HK-2 (cell line): ENCODE results near the gene MAP7D1.
A peak's percentile ranks its signal among the peaks of the same experiment; 100 is the strongest.
"Not testable (repeated sequence)": the region's sequence is repeated elsewhere in the genome, so short reads cannot be mapped to it uniquely, and the experiment has no call there.

ENCODE experiments used
- DNase-seq: peaks from one replicate; pipeline ENCODE4 v3.0.0-alpha.2; 2018; ENCODE audit not compliant: unreplicated experiment

Gene MAP7D1

GRCh38 chr1:36166938-36167905, 11.3 kb downstream of the MAP7D1 start:
- DNase-seq, result no peak

DNA sequence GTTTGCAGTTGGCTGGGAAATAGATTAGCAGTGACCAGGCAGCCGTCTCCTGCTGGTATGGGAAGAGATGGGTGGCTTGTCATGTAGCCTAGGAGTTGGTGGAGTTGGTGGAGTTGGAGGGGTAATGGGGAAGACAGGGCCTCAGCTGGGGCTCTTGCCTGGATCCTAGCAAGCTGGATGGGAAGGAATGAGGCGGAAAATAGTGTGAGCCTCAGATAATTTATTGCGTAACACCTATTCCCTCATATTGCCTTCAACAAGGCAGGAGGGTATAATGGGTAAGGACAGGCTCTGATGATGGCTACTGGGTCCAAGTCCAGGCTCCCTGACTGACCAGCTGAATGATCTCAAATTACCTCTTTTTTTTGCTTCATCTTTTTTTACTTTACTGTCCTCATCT, 12.6 kb downstream of the MAP7D1 start:
- DNase-seq, result no peak

DNA sequence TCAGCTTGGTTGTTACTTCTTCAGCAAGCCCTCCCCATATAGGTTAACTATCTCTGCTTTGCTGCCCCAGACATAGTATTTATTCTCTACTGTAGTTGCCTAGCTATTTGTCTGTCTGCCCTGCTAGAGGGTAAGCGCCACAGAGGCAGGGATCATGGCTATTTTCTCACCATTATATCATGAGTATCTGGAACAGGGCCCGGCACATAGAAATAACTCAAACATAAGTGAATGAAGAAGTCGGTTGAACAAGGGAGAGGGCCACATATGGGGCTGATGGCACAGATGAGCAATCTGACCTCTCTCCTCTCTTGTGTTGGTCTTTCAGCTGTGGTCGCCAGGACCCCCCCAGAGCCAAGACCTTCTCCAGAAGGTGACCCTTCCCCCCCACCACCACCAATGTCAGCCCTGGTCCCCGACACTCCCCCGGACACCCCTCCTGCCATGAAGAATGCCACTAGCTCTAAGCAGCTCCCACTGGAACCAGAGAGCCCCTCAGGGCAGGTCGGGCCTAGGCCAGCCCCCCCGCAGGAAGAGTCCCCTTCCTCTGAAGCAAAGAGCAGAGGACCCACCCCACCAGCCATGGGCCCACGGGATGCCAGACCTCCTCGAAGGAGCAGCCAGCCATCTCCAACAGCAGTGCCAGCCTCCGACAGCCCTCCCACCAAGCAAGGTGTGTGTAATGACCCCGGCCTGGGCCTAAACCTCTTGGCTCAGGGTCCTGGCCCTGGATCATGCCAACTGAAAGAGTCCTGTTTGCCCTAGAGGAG, 14.9 kb downstream of the MAP7D1 start:
- no peak for DNase-seq

- no peak for DNase-seq
Observed at GRCh38 chr1:36172017-36172747, 16.2 kb downstream of the MAP7D1 start.

GRCh38 chr1:36172983-36173382, 17.0 kb downstream of the MAP7D1 start:
- no peak for DNase-seq

DNA sequence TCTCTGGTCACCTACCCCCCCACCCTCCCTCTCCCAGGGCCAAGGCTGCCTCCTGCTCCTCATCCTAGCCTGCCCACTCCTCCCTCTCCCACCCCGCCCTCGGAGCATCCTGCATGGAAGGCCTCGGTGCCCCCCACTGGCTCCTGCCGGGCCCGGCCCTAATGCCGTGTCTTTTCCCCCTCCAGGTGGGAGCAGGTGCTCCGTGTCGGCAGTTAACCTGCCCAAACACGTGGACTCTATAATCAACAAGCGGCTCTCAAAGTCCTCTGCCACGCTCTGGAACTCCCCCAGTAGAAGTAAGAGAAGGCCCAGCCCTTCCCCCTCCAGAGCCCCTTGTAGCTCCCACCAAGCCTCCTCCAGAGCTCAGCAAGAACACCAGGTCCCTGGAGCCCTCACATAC, 18.8 kb downstream of the MAP7D1 start:
- no peak for DNase-seq

DNA sequence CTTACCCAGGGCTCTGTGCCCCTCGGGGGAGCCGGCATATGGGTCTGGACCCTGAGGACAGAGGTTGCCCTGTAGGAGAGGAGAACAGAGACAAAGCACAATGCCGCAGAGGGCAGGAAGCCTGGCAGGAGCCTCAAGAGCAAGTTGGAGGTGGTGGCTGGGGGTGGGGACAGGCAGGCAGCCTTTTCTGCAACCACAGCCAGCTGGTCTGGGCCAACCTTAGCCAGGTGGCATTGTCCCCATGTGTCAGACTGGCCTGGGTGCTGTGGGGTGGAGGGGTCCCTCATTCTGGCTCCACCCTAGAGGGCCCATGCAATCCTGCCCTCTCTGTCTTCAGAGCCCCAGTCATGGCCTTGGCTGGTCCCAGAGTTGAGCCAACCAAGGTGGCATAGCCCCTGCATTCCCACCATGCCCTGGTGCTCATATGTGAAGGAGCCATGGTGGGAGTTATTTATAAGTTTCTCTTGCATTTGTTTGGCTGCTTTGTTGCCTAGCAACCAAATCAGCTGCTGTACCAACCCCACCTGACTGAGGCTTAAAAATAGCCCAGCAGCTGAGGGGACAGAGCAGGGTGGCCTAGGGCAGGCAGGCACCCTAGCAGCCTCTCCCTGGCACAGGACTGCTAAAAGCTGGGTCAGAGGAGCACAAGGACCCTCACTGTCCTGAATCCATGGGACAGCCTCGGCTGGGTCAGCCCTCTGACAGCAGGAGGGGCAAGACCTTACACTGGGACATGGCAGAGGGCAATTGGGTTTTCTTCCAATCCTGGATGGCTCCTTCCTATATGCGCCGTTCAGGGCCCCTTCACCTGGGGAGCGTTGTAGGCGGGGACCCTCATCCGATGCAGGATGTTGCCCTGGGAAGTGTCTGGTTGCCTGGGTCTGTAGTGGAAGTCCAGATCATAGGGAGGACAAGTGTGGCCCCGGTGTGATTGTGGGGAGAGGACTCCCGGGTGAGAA, 19.5 kb downstream of the MAP7D1 start:
- DNase-seq, result no peak

DNA sequence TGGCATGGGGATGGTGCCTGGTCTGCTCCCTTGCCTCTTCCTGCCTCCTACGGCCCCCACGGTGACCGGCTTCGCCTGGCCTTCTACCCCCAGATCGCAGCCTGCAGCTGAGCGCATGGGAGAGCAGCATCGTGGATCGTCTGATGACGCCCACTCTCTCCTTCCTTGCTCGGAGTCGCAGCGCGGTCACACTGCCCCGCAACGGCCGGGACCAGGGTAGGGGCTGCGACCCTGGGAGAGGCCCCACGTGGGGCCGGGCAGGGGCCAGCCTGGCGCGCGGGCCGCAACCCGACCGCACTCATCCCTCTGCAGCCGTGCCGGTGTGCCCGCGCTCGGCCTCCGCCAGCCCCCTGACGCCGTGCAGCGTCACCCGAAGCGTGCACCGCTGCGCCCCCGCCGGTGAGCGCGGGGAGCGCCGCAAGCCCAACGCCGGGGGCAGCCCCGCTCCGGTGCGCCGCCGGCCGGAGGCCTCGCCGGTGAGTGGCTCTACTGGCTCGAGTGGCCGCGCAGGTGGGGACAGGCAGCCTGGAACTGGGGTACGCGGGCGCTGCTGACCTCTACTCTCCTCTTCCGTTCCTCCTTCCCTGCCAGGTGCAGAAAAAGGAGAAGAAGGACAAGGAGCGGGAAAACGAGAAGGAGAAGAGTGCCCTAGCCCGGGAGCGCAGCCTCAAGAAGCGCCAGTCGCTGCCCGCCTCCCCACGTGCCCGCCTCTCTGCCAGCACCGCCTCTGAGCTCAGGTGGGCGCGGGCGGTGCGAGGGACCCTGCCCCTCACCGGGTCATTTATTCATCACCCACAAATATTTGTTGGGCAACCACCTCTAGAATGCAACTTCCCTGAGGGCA, 20.4 kb downstream of the MAP7D1 start:
- no peak for DNase-seq

DNA sequence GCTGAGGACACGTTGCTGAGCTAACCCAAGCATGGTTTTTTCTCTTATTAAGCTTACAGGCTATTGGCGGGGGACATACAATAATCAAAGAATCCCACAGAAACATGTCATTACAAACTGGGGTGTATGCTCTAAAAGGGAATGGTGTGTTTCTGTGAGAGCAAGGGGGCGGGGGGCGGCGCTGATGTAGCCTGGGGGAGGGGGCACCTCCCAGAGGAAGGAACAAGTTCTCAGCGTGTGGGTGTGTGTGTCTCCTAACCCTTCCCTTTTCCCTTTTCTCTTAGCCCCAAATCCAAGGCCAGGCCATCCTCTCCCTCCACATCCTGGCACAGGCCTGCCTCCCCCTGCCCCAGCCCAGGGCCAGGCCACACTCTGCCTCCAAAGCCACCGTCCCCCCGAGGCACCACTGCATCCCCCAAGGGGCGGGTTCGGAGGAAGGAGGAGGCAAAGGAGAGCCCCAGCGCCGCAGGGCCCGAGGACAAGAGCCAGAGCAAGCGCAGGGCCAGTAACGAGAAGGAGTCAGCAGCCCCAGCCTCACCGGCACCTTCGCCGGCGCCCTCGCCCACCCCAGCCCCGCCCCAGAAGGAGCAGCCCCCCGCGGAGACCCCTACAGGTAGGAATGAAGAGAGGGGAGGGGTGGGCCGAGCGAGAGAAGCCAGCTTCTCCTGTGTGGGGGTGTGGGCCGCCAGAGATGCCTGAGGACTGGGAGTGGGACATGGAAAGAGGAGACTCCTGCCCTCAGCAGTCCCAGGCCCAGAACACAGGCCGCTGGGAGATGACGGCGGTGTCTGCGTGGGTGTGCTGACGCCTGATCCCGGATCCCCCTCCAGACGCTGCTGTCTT, 21.9 kb downstream of the MAP7D1 start:
- DNase-seq, result no peak

DNA sequence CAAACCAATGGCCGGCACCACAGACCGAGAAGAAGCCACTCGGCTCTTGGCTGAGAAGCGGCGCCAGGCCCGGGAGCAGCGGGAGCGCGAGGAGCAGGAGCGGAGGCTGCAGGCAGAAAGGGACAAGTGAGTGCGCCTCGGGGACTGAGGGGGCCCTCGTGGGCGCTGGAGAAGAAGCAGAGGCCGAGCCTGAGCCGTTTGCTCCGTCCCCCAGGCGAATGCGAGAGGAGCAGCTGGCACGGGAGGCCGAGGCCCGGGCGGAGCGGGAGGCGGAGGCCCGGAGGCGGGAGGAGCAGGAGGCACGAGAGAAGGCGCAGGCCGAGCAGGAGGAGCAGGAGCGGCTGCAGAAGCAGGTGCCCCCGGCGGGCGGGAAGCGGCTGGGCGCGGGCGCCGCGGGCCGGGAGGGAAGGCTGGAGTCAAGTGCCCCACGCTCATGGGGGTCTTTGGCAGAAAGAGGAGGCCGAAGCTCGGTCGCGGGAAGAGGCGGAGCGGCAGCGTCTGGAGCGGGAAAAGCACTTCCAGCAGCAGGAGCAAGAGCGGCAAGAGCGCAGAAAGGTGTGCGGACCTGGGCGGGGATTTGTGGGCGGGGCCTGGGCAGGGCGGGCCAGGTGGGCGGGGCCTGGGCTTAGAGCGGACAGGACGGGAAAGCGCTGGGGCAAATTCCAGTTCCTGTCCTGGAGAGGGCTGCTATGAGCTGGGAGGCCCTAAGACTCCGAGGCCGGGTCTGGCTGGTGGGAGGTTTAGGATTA, 22.7 kb downstream of the MAP7D1 start:
- no peak for DNase-seq

- no peak for DNase-seq
Observed at GRCh38 chr1:36179220-36179600, 23.2 kb downstream of the MAP7D1 start.

- DNase-seq, result no peak
Observed at GRCh38 chr1:36182734-36183133, 26.8 kb downstream of the MAP7D1 start.

- DNase-seq, result no peak
Observed at GRCh38 chr1:36183309-36183856, 27.4 kb downstream of the MAP7D1 start.

- peak; percentile 90 for DNase-seq
Observed at GRCh38 chr1:36187800-36188593, 32.0 kb downstream of the MAP7D1 start.

DNA sequence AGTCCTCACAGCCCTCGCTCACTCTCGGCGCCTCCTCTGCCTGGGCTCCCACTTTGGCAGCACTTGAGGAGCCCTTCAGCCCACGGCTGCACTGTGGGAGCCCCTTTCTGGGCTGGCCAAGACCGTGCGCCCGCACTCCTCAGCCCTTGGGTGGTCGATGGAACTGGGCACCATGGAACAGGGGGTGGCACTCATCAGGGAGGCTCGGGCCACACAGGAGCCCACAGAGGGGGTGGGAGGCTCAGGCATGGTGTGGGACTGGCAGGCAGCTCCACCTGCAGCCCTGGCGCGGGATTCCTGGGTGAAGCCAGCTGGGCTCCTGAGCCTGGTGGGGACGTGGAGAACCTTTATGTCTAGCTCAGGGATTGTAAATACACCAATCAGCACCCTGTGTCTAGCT, 40.8 kb downstream of the MAP7D1 start:
- DNase-seq, result not testable (repeated sequence)

GRCh38 chr1:36198641-36199040, 42.7 kb downstream of the MAP7D1 start:
- no peak for DNase-seq
